Dedifferentiated amniotic fluid mesenchymal stem cell (primary cell): Measurements from ENCODE around the gene SH3BP4.

Source experiments
- DNase-seq: peaks from one replicate; pipeline ENCODE4 v3.0.0-alpha.2; 2016; ENCODE audit errors: extremely low spot score

SH3BP4 gene

DNA sequence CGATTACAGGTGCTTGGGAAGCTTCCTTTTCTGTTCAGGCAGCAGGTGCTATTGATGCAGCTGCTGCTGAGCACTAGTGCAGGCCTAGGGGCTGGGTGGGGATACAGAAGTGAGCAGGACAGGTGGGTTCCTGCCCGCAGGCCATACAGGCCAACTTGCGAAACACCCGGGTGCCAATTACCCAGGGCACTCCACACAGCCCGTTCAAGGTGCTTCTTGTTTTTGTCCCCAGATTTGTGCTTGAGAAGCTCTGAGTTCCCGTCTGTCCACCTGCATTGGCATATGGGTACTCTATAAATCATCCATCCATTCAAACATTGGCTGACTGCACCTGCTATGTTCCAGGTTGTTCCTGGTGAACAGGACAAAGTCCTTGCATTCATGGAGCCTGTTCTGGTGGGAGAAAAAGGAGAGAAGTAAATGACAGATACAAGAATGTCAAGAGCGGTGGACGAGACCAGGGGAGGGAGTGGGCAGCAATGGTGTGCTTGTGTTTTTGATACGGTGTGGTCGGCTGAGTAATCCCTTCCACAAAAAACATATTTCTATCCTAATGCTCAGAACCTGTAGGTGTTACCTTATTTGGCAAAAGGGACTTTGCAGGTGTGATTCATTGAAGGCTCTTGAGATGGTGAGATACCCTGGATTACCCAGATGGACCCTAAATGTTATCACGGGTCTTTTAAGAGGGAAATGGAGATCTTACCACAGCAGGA is 31.4 kb downstream of the SH3BP4 start:
- no peak for DNase-seq

GRCh38 chr2:234985608-234986245 is 33.9 kb downstream of the SH3BP4 start:
- DNase-seq = no peak

DNA sequence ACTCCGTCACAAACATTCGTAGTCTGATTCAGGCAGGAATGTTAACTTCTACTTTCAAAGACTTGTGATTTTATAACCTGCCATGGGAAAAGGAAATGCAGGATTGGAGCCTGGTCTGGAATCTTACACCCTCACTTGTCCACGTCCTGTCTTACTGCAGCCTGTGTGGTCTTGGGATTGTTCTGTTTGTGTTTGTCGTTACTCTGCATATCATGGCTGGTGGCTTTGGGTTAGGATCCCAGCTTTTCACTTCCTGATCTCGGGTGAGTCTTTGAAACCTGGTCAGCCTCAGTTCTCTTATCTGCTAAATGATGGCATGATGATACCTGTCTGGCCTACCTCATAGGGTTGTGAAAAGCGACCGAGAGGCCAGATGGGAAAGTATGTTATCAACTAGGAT is 34.6 kb downstream of the SH3BP4 start:
- no peak for DNase-seq

DNA sequence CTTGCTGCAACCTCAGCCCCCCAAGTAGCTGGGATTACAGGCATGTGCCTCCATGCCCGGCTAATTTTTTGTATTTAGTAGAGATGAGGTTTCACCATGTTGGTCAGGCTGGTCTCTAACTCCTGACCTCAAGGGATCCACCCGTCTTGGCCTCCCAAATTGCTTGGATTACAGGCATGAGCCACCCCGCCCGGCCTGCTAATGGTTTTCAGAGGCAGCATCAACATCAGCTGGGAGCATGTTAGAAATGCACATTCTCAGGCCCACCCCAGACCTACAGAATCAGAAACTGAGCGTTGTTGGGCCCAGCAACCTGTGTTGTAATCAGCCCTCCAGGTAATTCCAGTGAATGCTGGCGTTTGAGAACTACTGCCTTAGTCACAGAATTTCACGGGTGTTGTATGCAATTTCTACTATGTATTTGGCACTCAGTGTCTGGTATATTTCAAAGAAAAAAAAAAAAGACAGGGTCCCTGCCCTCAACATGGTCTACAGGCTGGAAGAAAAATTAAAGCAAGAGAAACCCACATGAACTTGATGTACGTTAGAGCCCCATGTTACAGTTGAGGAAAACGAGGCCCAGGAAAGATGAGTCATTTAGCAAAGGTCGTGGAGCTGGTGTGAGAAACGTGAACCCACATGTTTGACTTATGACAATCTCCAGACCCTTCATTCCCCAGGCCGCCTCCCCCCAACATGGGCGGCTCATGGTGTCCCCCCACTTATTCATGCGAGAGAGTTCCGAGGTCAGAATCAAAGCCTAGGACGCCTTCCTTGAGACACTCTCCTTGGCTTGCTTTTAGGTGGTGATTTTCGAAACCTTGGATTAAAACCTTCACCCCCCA is 35.3 kb downstream of the SH3BP4 start:
- no peak for DNase-seq

- DNase-seq = no peak
Measured at GRCh38 chr2:234987754-234988153, 35.9 kb downstream of the SH3BP4 start.

DNA sequence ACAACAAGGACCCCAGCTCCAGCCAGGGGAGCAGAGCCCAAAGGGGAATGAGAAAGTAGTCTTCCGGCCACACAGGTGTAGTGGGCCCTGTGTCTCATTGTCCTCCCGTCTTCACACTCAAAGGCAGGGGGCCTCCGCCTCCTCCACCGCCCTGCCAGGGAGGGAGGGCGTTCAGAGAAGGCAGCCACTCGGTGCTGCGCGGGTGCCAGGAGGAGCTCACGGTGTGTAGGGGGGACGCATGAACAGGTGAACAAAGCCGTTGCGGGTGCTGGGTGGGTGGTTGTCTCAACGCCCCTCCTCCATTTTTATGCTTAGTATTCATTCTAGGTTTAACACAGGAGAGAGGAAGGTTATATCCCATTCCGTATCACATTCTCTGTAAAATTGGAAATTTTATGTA is 36.7 kb downstream of the SH3BP4 start:
- no peak for DNase-seq

DNA sequence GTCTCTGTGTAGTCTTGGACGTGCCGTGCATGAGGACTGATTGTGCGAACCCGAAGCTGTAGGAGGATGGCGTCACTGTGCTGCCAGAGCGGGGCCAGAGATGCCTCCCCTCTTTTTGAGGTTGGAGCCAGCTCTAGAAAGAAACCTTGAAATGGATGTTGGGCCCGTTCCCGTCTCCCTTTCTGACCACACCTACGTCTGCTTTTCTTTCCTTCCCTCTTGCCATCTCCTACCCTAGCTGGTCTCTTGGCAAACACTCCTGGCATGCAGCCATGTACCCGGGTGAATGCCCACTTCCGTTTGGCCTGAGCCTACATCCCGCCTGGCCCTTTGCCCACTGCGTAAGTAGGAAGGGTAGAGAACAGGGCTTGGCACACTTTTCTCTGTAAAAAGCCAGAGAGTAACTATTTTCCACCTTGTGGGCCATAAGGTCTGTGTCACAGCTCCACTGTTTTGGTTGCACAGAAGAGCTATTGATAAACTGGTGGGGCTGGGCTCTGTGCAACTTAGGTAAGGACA is 37.4 kb downstream of the SH3BP4 start:
- no peak for DNase-seq

DNA sequence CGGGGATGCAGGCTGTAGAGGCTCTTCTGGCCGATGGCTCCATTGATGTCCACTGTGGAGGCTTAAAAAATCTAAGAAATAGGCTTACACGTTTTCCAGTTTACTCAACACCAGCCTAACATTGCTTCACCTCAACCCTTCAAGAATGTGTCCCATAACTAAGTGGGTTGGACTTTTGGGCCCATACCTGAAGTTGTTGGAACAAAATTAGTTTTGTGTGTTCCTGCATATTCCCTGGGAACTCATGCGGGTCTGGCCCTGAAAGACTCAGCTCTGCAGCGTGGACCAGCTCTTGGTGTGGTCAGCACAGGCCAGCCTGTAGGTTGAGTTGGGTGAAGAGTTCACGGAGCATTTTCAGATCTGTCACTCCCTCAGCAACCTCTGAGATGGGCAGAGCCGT is 38.5 kb downstream of the SH3BP4 start:
- DNase-seq = no peak

DNA sequence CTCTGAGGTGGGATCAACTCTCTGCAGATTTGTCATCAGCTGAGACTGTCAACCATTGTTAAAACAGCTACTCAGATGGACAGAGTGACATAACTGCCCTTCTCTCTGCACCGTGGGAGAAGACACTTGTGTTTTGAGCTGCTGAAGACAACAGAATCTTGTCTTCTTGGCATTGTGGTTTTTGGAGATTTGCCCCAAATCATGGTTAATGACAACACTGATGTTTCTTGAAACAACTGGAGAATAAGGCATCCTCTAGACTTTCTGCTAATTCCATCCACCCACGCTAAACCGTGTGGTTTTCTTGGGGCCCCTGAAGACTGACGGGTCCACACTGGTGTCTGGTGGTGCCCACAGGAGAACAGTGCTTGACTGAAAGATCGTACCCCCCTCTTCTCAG is 39.5 kb downstream of the SH3BP4 start:
- DNase-seq = no peak

- DNase-seq = no peak
Measured at GRCh38 chr2:234991793-234992192, 40.0 kb downstream of the SH3BP4 start.

GRCh38 chr2:234992196-234992595 is 40.4 kb downstream of the SH3BP4 start:
- DNase-seq = no peak

DNA sequence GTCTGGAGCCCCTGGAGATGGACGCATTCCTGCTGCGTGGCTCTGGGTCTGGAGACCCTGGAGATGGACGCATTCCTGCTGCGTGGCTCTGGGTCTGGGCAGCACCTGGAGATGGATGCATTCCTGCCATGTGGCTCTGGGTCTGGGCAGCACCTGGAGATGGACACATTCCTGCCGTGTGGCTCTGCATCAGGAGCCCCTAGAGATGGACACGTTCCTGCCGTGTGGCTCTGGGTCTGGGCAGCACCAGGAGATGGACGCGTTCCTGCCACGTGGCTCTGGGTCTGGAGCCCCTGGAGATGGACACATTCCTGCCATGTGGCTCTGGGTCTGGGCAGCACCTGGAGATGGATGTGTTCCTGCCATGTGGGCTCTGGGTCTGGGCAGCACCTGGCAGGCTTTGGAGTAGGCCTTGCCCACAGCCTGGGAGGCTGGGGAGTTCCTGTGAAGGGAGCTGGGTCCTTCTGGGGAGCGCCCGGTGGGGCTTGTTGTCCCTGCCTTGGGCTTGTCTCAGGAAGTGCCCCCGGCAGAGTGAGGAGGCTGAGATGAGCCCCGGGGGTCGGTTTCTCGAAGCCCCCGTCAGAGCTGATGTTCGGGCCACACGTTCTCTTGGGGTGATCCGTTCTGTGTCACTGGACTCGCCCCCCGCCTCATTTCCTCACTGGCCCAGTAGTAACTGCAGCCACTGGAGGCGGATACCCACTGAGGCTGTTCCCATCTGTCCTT is 41.0 kb downstream of the SH3BP4 start:
- DNase-seq = no peak

DNA sequence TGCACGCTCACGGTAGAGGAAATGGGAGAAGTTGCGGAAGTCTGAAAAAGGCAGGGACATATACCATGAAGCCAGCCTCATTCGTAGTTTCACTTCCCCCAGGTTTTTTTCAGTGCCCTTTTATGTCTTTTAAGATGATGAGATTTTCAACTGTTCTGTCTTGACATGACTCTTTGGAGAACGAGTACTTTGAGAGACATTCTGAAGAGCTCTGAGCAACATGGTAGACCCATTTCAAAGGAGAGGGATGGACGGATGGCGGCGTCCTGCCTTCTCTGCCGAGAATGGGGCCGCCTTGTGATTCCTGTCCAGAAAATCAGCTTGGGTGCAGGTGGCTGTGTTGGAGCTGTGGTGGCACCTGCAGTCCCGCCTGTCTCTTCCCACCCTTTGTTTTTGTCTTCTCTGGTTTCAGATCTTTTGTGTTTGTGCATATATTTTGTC is 41.7 kb downstream of the SH3BP4 start:
- DNase-seq = no peak

DNA sequence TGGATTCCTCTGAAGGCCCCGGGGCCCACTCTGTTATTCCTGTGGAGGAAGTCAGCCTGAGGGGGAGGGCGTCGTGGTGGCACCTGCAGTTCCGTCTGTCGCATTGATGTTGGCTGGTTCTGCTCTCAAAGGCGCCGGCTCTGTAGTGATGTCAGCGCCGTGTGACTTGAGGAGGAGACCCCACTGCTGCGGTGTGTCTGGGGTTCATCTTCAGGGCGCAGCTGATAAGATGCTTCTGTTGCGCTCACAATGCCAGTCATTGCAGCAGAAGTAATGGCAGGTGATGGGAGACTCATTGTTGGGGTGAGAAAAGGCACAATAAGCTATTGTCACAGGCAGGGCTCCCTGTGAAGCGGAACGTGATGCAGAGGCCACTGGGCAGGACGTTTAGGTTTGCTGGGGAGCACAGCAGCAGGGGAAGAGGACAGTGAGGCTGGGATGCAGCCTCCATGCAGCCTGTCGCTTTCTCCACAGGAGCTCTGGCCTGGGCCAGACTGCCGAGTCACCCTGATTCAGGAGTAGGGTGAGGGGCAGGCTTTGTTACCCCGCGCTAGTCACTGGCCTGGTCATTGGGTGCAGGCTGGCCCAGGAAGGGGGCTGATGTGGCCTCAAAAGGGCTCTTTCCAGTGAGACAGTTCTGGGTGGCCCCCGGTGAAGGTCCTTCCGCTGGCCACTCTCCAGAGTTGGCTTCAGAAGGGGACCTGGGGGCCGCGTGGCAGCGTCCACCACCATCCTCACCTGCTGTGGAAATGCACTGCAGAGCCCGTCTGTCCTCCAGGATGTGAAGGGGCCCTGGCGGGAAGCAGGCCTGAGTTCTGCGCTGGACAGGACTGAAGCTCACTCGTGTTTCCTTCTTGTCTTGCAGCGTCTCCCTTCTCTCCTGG is 42.9 kb downstream of the SH3BP4 start:
- no peak for DNase-seq

DNA sequence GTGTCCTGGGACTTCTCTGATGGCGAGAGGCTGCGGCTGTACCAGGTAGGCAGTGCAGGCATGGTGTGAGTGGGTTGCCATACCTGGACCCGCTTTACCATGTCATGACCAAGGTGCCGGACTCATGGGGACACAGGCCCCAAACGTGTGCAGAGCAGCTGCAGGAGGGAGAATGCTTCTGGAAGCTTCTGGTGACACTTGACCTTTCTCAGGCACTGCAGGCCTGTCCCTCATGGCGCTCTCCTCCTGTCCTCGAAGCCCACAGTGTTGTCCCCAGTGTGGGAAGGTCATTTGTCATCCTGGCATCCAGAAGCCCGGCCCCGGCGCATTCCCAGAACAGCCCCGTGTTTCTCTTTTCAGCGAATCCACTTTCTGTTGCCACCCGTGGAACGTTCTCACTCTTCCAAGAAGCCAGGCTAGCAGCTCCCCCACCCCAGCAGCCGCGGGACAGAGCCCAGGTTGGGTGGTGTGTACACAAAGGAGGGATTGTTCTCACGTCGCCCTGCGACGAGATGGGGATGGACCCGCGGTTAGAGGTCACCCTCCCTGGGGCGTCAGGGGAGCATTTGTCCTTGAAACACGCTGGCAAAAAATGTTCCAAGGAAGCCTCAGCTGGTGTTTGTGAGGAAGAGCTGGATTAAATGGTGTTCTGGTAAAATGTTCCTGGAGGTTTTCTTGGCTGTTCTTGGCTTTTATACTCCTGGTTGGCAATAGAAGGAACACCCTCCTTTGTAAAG is 43.7 kb downstream of the SH3BP4 start:
- DNase-seq = no peak

GRCh38 chr2:234996069-234996940 is 44.5 kb downstream of the SH3BP4 start:
- DNase-seq = peak; percentile 86

GRCh38 chr2:234996941-234997270 is 45.1 kb downstream of the SH3BP4 start:
- no peak for DNase-seq

- no peak for DNase-seq
Measured at GRCh38 chr2:234997389-234997788, 45.6 kb downstream of the SH3BP4 start.
